ENCODE measurements around the gene GALNTL6. TPM values are rescaled to one million over a fixed set of nuclear protein-coding genes. Genes with fewer than 3 reads are reported as not detected.
A peak's percentile ranks its signal among the peaks of the same experiment; 100 is the strongest.

GALNTL6 gene
- total RNA-seq, 1 donor from 2014 or later = 0.13 TPM

- no peaks in the 10 kb centered on the region for H3K27me3 ChIP-seq (ENCODE audit: control insufficient read depth, insufficient read depth, low read length)
- H3K4me3 ChIP-seq (ENCODE audit: low read depth, low read length) = no peak overlapping the region
- no peak for DNase-seq (ENCODE audit: low read depth)
- no peaks in the 10 kb centered on the region for H3K36me3 ChIP-seq (ENCODE audit: control insufficient read depth, insufficient read depth, low read length)
- no peak for TF ChIP-seq CTCF (IDR thresholded peaks at IDR 0.05; ENCODE audit: insufficient read depth, low read length, poor library complexity, severe bottlenecking)
These were observed 375.2 kb downstream of the GALNTL6 start for GRCh38 chr4:172188248-172188988.

- peak; percentile 68 for TF ChIP-seq CTCF (IDR thresholded peaks at IDR 0.05; ENCODE audit: insufficient read depth, low read length, poor library complexity, severe bottlenecking)
- Histone ChIP-seq H3K27me3 (ENCODE audit: control insufficient read depth, insufficient read depth, low read length) (no peaks in the 10 kb centered on the region), H3K4me3 (ENCODE audit: low read depth, low read length) (no peak overlapping the region), H3K36me3 (ENCODE audit: control insufficient read depth, insufficient read depth, low read length) (no peaks in the 10 kb centered on the region)
- peak; percentile 2 for DNase-seq (ENCODE audit: low read depth)
These were observed 389.4 kb downstream of the GALNTL6 start for GRCh38 chr4:172202480-172203076.

GRCh38 chr4:172207258-172207657 is 394.1 kb downstream of the GALNTL6 start:
- no peak for DNase-seq (ENCODE audit: low read depth)
- Histone ChIP-seq H3K27me3 (ENCODE audit: control insufficient read depth, insufficient read depth, low read length) (no peaks in the 10 kb centered on the region), H3K4me3 (ENCODE audit: low read depth, low read length) (no peak overlapping the region), H3K36me3 (ENCODE audit: control insufficient read depth, insufficient read depth, low read length) (no peaks in the 10 kb centered on the region)
- TF ChIP-seq CTCF (IDR thresholded peaks at IDR 0.05; ENCODE audit: insufficient read depth, low read length, poor library complexity, severe bottlenecking) = no peak

- no peak for DNase-seq (ENCODE audit: low read depth)
- no peak overlapping the region for H3K4me3 ChIP-seq (ENCODE audit: low read depth, low read length)
- no peaks in the 10 kb centered on the region for H3K27me3 ChIP-seq (ENCODE audit: control insufficient read depth, insufficient read depth, low read length)
- no peaks in the 10 kb centered on the region for H3K36me3 ChIP-seq (ENCODE audit: control insufficient read depth, insufficient read depth, low read length)
- no peak for TF ChIP-seq CTCF (IDR thresholded peaks at IDR 0.05; ENCODE audit: insufficient read depth, low read length, poor library complexity, severe bottlenecking)
These were observed 394.7 kb downstream of the GALNTL6 start for GRCh38 chr4:172207886-172208285.

GRCh38 chr4:172220679-172221078 is 407.5 kb downstream of the GALNTL6 start:
- no peak for TF ChIP-seq CTCF (IDR thresholded peaks at IDR 0.05; ENCODE audit: insufficient read depth, low read length, poor library complexity, severe bottlenecking)
- no peak overlapping the region for H3K4me3 ChIP-seq (ENCODE audit: low read depth, low read length)
- no peaks in the 10 kb centered on the region for H3K27me3 ChIP-seq (ENCODE audit: control insufficient read depth, insufficient read depth, low read length)
- H3K36me3 ChIP-seq (ENCODE audit: control insufficient read depth, insufficient read depth, low read length) = no peaks in the 10 kb centered on the region
- DNase-seq (ENCODE audit: low read depth) = no peak

Measured in kidney epithelial cell (primary cell).